Stimulated activated CD4-positive, alpha-beta T cell treated with anti-CD3 and anti-CD28 coated beads, Interleukin-15, amount 100 ng/mL, for 24 hours (primary cell): ENCODE results near the gene ATOSA.

Source experiments
- DNase-seq: peaks from one replicate; pipeline ENCODE4 v3.0.0-alpha.2; 2020

Gene ATOSA

GRCh38 chr15:52651114-52651513, 28.1 kb downstream of the ATOSA start:
- no peak for DNase-seq

GRCh38 chr15:52649686-52650085, 29.5 kb downstream of the ATOSA start:
- no peak for DNase-seq

GRCh38 chr15:52645916-52646315, 33.3 kb downstream of the ATOSA start:
- no peak for DNase-seq

GRCh38 chr15:52642386-52643361, 36.5 kb downstream of the ATOSA start:
- no peak for DNase-seq

- DNase-seq: no peak
Observed at GRCh38 chr15:52636459-52636858, 42.7 kb downstream of the ATOSA start.

GRCh38 chr15:52635908-52636307, 43.3 kb downstream of the ATOSA start:
- DNase-seq: no peak
